ENCODE data around the gene UVRAG.

GRCh38 chr11:75930534-75930933, 115.5 kb downstream of the UVRAG start:
- no peak for TF ChIP-seq EZH2phosphoT487 (IDR thresholded peaks at IDR 0.05; ENCODE audit: low read length)
- TF ChIP-seq, protein P1, sequence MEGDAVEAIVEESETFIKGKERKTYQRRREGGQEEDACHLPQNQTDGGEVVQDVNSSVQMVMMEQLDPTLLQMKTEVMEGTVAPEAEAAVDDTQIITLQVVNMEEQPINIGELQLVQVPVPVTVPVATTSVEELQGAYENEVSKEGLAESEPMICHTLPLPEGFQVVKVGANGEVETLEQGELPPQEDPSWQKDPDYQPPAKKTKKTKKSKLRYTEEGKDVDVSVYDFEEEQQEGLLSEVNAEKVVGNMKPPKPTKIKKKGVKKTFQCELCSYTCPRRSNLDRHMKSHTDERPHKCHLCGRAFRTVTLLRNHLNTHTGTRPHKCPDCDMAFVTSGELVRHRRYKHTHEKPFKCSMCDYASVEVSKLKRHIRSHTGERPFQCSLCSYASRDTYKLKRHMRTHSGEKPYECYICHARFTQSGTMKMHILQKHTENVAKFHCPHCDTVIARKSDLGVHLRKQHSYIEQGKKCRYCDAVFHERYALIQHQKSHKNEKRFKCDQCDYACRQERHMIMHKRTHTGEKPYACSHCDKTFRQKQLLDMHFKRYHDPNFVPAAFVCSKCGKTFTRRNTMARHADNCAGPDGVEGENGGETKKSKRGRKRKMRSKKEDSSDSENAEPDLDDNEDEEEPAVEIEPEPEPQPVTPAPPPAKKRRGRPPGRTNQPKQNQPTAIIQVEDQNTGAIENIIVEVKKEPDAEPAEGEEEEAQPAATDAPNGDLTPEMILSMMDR (IDR thresholded peaks at IDR 0.05; ENCODE audit: low read length): no peak
- TF ChIP-seq EZH2 (optimal IDR thresholded peaks at IDR 0.05; ENCODE audit: low read depth, low read length): no peak
